ENCODE data around the gene BMPR2.
"Not testable (repeated sequence)": the region's sequence is repeated elsewhere in the genome, so short reads cannot be mapped to it uniquely, and the experiment has no call there.

Gene BMPR2

DNA sequence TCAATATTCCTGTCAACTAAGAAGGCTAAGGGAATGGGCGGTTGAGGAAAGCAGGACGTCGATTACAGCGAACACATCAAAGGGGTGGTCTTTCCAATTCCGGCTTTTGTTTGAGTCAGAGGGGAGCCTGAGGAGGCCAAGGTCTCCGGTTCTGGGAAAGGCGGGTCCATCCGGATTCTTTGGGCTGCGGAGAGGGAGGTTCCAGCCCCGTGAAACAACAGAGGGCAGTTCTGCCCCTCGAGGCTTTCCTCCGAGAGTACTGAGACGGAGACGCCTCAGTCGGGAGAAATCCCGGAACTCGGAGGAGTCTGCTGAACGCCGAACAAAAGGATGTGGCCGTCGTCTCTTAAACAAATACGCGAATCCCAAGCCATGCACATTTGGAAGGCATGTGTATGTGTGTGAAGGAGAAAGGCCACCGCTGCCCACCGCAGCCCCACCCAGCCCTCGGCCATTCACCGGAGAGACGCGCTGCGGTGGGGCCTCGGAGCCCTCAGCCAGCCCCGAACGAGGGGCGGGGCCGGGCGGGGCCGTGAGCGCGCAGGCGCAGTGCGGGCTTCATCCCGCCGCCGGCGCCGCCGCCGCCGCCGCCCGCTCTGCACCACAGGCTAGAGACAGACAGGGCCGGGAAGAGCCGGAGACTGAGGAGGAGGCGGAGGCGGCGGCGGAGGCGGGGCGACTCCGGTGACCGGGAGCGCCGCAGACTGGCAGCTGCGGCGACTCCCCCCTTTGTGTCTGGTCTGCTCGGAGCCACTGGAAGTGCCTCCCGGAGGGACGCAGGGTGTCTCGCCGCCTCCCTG, at the start of gene BMPR2:
TSS of gene BMPR2 (plus strand) at position 719 of the 800 bp plus-strand sequence. CDS start 1,148 bp downstream, outside the sequence.
- H3K4me1 Mint-ChIP-seq (ENCODE audit: low read depth), result peaks cover 21% of the 10 kb centered on the region

DNA sequence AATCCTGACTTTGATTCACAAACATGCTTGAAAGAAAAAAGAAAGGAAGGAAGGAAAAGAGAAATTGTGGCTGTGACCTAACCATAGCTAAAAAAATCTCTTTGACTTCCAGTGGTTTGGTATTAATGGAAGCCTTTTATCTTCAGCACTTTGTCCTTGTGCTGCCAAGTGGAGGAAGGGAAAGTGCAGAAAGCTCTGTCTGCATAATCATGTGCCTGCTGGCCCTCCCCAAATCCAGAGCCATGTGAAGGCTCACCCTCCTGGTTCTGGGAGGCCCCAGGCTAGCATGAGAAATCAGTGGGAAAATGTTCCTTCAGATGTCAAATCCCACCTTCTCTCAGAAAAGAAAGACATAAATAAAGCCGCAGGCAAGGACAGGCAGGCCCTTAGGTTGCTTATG, 48.3 kb upstream of the BMPR2 start:
- Mint-ChIP-seq H3K4me3 (no peak overlapping the region), H3K9me3 (no peaks in the 10 kb centered on the region), H3K27ac (no peak overlapping the region), H3K36me3 (ENCODE audit: low read depth) (peaks cover 1% of the 10 kb centered on the region), H3K27me3 (ENCODE audit: low read depth) (no peaks in the 10 kb centered on the region), H3K4me1 (ENCODE audit: low read depth) (peaks cover 2% of the 10 kb centered on the region)
- DNase-seq (ENCODE audit: low spot score), result no peak

More for the DNA sequence above, at the start of gene BMPR2:
- Mint-ChIP-seq H3K4me3 (peak within 1 kb of the TSS; percentile 98), H3K27me3 (ENCODE audit: low read depth) (peaks cover 9% of the 10 kb centered on the region), H3K9me3 (no peaks in the 10 kb centered on the region), H3K36me3 (ENCODE audit: low read depth) (peaks cover 1% of the 10 kb centered on the region), H3K27ac (peak within 1 kb of the TSS; percentile 81)
- DNase-seq (ENCODE audit: low spot score), result peak; percentile 89

DNA sequence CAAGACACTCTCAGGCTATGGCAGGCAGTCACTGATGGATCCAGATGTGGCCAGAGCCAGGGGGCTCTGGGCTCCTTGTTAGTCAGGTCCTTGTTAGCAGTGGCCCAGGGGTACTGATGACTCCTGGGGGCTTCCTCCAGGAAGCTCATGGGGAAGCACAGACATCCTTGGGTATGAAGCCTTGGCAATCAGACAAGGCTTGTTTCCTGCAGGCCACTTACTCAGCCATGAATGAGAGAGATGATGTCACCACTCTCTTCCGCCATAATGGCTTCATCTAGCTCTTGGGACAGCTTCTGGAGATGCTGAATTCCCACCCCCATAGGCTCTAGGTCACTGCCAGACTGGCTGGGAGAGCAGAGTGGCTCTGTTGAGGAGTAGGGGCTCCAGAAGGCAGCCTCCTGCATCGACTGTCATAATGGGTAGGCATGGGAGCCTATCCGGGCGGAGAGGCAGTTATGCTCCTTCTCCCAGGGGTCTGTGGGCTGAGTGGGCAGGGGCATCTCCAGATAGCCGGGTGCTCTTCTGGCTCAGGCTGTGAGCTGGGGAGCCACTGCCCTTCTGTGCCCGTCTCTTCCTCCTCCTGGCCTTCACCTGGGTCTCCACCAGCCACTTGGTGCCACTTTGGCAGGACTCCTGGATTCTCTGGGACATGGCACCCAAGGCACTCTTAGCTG, 40.2 kb upstream of the BMPR2 start:
- H3K4me1 Mint-ChIP-seq (ENCODE audit: low read depth), result peaks cover 1% of the 10 kb centered on the region
- no peaks in the 10 kb centered on the region for H3K9me3 Mint-ChIP-seq
- H3K36me3 Mint-ChIP-seq (ENCODE audit: low read depth), result no peaks in the 10 kb centered on the region
- DNase-seq (ENCODE audit: low spot score), result no peak
- no peaks in the 10 kb centered on the region for H3K27me3 Mint-ChIP-seq (ENCODE audit: low read depth)
- no peak overlapping the region for H3K27ac Mint-ChIP-seq
- H3K4me3 Mint-ChIP-seq, result no peak overlapping the region

- Mint-ChIP-seq H3K4me3 (no peak overlapping the region), H3K4me1 (ENCODE audit: low read depth) (peaks cover 1% of the 10 kb centered on the region), H3K9me3 (no peaks in the 10 kb centered on the region), H3K27me3 (ENCODE audit: low read depth) (no peaks in the 10 kb centered on the region), H3K36me3 (ENCODE audit: low read depth) (no peaks in the 10 kb centered on the region), H3K27ac (no peak overlapping the region)
- no peak for DNase-seq (ENCODE audit: low spot score)
These were observed 39.0 kb upstream of the BMPR2 start for GRCh38 chr2:202337151-202337550.

DNA sequence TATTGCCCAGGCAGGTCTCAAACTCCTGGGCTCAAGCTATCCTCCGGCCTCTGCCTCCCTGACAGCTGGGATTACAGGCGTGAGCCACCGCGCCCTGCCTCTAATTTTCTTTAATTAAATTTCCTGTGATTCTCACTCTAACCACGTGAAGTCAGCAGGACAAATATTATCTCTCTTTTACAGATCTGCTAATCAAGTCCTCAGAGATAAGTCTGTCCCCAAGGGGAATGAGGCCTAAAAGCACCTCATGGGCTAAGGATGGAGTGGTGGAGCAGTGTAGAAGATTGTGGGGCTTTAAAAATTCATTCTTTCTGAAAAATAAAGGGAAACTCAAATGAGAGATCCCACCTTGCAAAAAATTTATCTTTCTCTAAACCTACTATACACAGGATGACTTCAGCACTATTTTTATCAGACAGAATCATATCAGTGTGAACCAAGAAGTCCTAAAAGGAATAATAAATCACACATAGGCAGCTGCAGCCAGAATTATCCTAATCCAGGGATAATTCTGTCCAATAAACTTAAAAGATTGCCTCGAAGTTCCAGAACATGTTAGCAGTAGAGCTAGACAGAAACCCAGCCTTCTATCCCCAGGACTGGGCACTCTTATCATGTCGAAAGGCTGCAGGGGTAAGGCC, 38.3 kb upstream of the BMPR2 start:
- Mint-ChIP-seq H3K27me3 (ENCODE audit: low read depth) (no peaks in the 10 kb centered on the region), H3K4me3 (no peak overlapping the region), H3K9me3 (no peaks in the 10 kb centered on the region), H3K36me3 (ENCODE audit: low read depth) (no peaks in the 10 kb centered on the region), H3K27ac (no peak overlapping the region), H3K4me1 (ENCODE audit: low read depth) (peaks cover 1% of the 10 kb centered on the region)
- DNase-seq (ENCODE audit: low spot score), result no peak

- Mint-ChIP-seq H3K4me3 (no peak overlapping the region), H3K36me3 (ENCODE audit: low read depth) (no peaks in the 10 kb centered on the region), H3K4me1 (ENCODE audit: low read depth) (peaks cover 1% of the 10 kb centered on the region), H3K27ac (no peak overlapping the region), H3K27me3 (ENCODE audit: low read depth) (no peaks in the 10 kb centered on the region), H3K9me3 (no peaks in the 10 kb centered on the region)
- no peak for DNase-seq (ENCODE audit: low spot score)
These were observed 36.9 kb upstream of the BMPR2 start for GRCh38 chr2:202339071-202339870.

DNA sequence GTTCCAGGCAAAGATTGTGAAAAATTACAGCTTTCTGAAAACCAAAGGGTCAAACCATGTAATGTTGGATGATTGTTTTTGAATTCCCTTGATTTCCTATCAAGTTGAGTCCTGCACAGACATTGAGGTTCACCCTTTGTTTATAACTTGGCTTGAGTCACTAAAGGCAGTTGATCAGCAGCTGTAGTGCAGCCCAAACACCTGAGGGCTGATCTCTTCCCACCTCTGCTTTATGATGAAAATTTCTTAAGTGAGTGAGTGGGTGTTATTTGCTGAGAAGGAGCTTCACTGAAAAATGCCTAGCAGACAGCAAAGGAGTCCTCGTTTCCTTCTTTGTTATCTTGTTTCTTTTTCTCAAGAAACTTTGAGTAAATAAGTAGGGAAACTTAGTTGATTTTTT, 31.9 kb upstream of the BMPR2 start:
- no peak overlapping the region for H3K4me3 Mint-ChIP-seq

GRCh38 chr2:202346180-202346579, 29.9 kb upstream of the BMPR2 start:
- Mint-ChIP-seq H3K27ac (no peak overlapping the region), H3K9me3 (no peaks in the 10 kb centered on the region), H3K4me1 (ENCODE audit: low read depth) (no peaks in the 10 kb centered on the region), H3K4me3 (no peak overlapping the region), H3K27me3 (ENCODE audit: low read depth) (no peaks in the 10 kb centered on the region), H3K36me3 (ENCODE audit: low read depth) (no peaks in the 10 kb centered on the region)
- DNase-seq (ENCODE audit: low spot score), result no peak

More for the DNA sequence above, 31.9 kb upstream of the BMPR2 start:
- no peaks in the 10 kb centered on the region for H3K36me3 Mint-ChIP-seq (ENCODE audit: low read depth)
- no peaks in the 10 kb centered on the region for H3K27me3 Mint-ChIP-seq (ENCODE audit: low read depth)
- no peak for DNase-seq (ENCODE audit: low spot score)
- no peaks in the 10 kb centered on the region for H3K9me3 Mint-ChIP-seq
- H3K4me1 Mint-ChIP-seq (ENCODE audit: low read depth), result no peaks in the 10 kb centered on the region
- no peak overlapping the region for H3K27ac Mint-ChIP-seq

DNA sequence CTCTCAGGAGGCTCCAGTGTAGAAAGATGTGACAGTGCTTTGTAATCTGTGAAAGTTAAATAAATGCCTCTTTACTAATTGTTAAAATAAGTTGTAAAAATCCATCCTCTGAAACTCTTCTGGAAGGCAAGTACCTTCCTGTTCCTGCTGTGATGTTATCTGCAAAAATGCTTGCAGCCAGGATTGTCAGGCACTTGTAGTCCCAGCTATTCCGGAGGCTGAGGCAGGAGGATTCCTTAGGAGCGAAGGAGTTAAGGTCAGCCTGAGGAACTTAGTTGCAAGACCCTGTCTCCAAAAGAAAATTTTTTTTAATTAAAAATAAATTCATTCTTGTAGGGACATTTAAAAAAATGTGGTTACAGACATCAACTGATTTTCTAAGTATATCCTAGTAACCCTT, 22.7 kb upstream of the BMPR2 start:
- no peaks in the 10 kb centered on the region for H3K9me3 Mint-ChIP-seq
- no peak for DNase-seq (ENCODE audit: low spot score)
- no peak overlapping the region for H3K27ac Mint-ChIP-seq
- H3K4me1 Mint-ChIP-seq (ENCODE audit: low read depth), result no peaks in the 10 kb centered on the region
- no peaks in the 10 kb centered on the region for H3K36me3 Mint-ChIP-seq (ENCODE audit: low read depth)
- peaks cover 2% of the 10 kb centered on the region for H3K27me3 Mint-ChIP-seq (ENCODE audit: low read depth)
- no peak overlapping the region for H3K4me3 Mint-ChIP-seq

GRCh38 chr2:202355993-202356505, 20.1 kb upstream of the BMPR2 start:
- no peaks in the 10 kb centered on the region for H3K9me3 Mint-ChIP-seq
- H3K4me1 Mint-ChIP-seq (ENCODE audit: low read depth), result no peaks in the 10 kb centered on the region
- no peak for DNase-seq (ENCODE audit: low spot score)
- no peaks in the 10 kb centered on the region for H3K36me3 Mint-ChIP-seq (ENCODE audit: low read depth)
- no peak overlapping the region for H3K4me3 Mint-ChIP-seq
- no peak overlapping the region for H3K27ac Mint-ChIP-seq
- H3K27me3 Mint-ChIP-seq (ENCODE audit: low read depth), result peaks cover 2% of the 10 kb centered on the region

DNA sequence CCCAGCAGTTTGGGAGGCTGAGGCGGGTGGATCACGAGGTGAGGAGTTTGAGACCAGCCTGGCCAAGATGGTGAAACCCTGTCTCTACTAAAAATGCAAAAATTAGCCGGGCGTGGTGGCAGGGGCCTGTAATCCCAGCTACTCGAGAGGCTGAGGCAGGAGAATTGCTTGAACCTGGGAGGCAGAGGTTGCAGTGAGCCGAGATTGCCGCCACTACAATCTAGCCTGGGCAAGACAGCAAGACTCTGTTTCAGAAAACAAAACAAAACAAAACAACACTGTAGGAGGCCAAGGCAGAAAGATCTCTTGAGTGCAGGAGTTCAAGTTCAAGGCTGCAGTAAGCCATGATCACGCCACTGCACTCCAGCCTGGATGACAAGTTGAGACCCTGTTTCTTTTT, 17.2 kb upstream of the BMPR2 start:
- H3K27ac Mint-ChIP-seq; H3K4me3 Mint-ChIP-seq; H3K27me3 Mint-ChIP-seq (ENCODE audit: low read depth); H3K9me3 Mint-ChIP-seq; DNase-seq (ENCODE audit: low spot score); H3K36me3 Mint-ChIP-seq (ENCODE audit: low read depth); H3K4me1 Mint-ChIP-seq (ENCODE audit: low read depth): not testable (repeated sequence)

DNA sequence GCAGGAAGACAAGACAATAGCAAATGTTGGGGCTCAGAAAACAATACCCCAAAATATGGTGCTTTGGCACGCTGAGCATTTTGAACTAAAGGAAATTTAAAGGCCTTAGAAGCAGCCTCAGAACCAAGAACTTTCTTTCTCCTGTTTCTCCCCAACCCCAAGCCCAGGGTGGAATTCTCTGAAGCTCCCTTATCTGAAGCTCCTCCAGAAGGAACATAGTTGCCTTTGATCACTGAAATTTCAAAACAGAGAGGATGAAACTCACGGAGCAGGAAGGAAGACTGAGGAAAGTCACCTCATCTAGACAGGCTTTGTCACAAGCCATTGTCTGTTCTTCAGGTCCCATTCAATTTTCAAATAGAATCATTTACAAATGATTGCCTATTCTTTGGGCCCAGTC, 15.5 kb upstream of the BMPR2 start:
- H3K36me3 Mint-ChIP-seq (ENCODE audit: low read depth), result no peaks in the 10 kb centered on the region
- H3K4me3 Mint-ChIP-seq, result no peak overlapping the region
- H3K4me1 Mint-ChIP-seq (ENCODE audit: low read depth), result no peaks in the 10 kb centered on the region
- no peaks in the 10 kb centered on the region for H3K9me3 Mint-ChIP-seq
- H3K27ac Mint-ChIP-seq, result no peak overlapping the region
- H3K27me3 Mint-ChIP-seq (ENCODE audit: low read depth), result no peaks in the 10 kb centered on the region
- no peak for DNase-seq (ENCODE audit: low spot score)

DNA sequence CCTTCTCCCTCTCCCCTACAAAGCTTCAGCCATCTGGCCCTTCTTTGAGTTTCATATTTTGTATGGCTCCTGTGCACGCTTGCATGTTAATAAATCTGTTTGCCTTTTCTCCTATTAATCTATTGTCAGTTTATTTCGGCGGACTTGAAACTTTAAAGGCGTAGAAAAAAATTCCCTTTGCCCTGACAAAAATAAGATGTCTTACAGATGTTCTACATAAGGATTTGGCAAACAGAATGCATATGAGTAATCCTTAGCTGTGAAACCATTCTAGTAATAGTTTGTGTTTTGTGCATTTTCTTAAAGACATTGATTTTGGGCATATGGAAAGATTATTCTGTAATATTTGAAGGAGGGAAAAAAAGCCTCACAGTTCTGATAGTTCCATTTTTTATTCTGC, 15.0 kb upstream of the BMPR2 start:
- no peak for DNase-seq (ENCODE audit: low spot score)
- Mint-ChIP-seq H3K27ac (no peak overlapping the region), H3K36me3 (ENCODE audit: low read depth) (no peaks in the 10 kb centered on the region), H3K4me1 (ENCODE audit: low read depth) (no peaks in the 10 kb centered on the region), H3K9me3 (no peaks in the 10 kb centered on the region), H3K4me3 (no peak overlapping the region), H3K27me3 (ENCODE audit: low read depth) (no peaks in the 10 kb centered on the region)
